CD4-positive, alpha-beta T cell treated with Interferon alpha-2 for 1 hour (primary cell): Measurements from ENCODE around the gene PGBD4.
"Not testable (repeated sequence)": the region's sequence is repeated elsewhere in the genome, so short reads cannot be mapped to it uniquely, and the experiment has no call there.

Experiments used
- DNase-seq, 2 donors: peaks; one replicate each; pipeline ENCODE4 v3.0.0-alpha.2; 2020 to 2022

Gene PGBD4

DNA sequence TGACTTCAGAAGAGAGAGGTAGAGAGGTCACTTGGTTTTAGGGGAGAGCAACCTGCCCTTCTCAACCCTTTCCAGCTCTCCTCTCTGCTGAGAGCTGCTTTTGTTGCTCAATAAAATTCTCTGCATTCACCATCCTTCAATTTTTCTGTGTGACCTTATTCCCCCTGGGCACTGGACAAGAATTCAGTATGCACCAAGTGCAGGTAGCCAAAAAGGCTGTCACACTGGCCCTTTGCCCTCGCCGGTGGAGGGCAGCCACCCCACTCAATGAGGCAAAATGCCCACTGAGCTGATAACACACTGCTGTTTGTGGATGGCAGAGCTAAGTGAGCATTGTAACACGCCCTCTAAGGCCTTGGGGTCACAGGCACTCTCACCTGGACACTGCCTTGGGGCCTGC, 12.9 kb downstream of the PGBD4 start:
- no peak for DNase-seq

- DNase-seq: no peak
These were observed 14.7 kb downstream of the PGBD4 start for GRCh38 chr15:34116620-34117019.

- DNase-seq: no peak
These were observed 17.4 kb downstream of the PGBD4 start for GRCh38 chr15:34119291-34119690.

DNA sequence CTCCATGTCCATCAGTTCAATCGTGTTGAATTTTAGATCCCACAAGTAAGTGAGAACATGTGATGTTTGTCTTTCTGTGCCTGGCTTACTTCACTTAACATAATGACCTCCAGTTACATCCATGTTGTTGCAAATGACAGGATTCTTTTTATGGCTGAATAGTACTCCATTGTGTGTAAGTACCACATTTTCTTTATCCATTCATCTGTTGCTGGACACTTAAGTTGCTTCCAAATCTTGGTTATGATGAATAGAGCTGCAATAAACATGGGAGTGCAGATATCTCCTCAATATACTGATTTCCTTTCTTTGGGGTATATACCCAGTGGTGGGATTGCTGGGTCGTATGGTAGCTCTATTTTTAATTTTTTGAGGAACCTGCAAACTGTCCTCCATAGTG, 18.5 kb downstream of the PGBD4 start:
- not testable (repeated sequence) for DNase-seq

- DNase-seq: not testable (repeated sequence)
These were observed 19.9 kb downstream of the PGBD4 start for GRCh38 chr15:34121786-34122185.

GRCh38 chr15:34122771-34123183, 20.9 kb downstream of the PGBD4 start:
- DNase-seq: no peak

DNA sequence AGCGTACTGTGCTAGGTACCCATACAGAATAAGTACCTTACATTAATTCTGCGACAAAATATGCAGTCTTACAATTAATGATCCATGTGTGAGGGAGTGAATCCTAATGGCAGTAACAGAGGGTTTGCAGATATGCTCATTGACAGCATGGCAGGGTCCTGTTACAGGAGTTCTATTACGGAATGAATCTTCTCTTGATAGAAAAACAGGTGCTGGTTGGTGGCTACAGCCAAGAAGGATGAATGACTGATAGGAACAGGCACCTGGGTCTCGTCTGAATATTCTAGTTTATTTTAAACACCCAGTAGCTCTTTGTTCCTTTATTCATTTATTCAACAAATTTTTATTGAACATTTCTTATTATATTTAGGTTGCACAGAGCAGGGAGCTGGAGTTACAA, 22.8 kb downstream of the PGBD4 start:
- DNase-seq: no peak

- DNase-seq: no peak
These were observed 24.1 kb downstream of the PGBD4 start for GRCh38 chr15:34125945-34126344.

GRCh38 chr15:34126522-34126921, 24.6 kb downstream of the PGBD4 start:
- no peak for DNase-seq

DNA sequence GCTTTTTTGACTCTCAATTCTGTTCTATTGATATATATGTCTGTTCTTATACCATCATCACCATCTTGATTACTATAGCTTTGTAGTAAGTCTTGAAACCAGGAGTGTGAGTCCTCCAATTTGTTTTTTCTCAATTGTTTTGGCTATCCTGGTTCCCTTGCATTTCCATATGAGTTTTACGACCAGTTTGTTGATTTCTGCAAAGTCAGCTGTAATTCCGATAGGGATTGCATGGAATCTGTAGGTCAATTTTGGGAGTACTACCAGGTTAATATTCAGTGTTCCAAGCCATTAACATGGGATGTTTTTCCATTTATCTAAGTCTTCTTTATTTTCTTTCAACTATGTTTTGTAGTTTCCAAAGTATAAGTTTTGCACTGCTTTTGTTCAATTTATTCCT, 27.0 kb downstream of the PGBD4 start:
- no peak for DNase-seq

DNA sequence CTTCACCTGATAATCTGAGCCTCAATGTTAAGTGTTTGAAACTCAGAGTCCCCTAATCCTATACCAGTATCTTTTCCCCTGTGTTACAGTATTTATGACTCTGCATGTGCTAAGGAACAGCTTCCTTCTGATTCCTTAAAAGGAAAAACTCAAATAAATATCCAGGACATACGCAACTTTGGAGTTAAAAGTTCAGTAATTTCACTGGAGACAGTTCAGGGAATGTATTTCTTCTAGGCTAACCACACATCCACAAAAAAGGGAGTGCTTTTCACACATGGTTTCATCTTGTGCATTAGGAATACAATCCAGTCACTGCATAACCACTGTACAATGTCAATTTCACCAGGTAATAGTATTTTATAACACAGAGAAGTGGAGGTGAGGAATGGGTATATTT, 31.0 kb downstream of the PGBD4 start:
- DNase-seq: no peak

DNA sequence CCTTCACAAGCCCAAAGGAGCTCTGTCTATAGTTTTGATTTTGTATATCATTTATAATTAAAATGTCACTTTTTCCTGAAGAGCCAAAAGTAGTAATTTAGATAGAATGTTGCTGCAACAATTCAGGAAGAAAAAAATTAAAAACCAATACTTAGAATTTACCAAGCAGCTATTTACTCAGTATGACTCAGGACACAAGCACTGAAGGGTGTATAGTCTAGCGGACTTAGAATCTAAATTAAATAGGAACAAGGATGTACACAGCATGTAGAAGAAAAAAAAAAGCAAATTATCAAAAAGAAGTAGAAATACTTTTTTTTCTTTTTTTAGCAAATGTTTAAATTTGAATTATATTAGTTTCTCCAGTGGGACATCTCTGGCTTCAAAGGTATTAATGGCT, 31.6 kb downstream of the PGBD4 start:
- no peak for DNase-seq

DNA sequence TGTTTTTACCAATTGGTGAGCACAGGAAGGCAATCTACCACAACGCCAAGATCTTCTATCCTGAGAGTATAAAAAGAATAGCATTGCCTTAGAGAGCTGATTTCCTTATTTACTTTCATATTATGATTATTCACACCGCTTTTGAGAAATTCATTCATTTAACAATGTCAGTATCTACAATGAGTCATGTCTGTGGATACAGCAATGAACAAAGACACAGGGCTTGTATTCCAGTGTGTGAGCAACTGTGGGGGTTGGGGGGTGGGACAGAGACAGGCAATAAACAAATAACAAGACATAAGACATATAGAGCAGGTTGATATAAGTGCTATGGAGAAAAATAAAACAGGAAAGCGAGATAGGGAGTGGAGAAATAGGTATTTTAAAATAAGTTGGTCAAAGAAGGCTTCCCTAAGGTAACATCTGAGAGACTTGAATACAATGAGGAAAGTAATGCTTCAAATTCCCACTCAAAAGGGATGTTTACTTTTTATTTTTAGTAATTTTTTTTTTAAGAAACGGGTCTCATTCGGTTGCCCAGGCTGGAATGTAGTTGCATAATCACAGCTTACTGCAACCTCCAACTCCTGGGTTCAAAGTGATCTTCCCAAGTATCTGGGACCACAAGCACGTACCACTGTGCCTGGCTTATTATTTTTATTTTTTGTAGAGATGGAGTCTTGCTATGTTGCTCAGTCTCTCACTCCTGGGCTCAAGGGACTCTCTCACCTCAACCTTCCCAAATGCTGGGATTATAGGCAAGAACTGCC, 45.7 kb downstream of the PGBD4 start:
- DNase-seq: no peak

GRCh38 chr15:34154725-34155204, 52.9 kb downstream of the PGBD4 start:
- DNase-seq: no peak

- DNase-seq: no peak
These were observed 54.0 kb downstream of the PGBD4 start for GRCh38 chr15:34155859-34156258.
